Measurements from ENCODE around the gene DNAL1.
"Not testable (repeated sequence)": the region's sequence is repeated elsewhere in the genome, so short reads cannot be mapped to it uniquely, and the experiment has no call there.

Gene DNAL1, protein sequence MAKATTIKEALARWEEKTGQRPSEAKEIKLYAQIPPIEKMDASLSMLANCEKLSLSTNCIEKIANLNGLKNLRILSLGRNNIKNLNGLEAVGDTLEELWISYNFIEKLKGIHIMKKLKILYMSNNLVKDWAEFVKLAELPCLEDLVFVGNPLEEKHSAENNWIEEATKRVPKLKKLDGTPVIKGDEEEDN

DNA sequence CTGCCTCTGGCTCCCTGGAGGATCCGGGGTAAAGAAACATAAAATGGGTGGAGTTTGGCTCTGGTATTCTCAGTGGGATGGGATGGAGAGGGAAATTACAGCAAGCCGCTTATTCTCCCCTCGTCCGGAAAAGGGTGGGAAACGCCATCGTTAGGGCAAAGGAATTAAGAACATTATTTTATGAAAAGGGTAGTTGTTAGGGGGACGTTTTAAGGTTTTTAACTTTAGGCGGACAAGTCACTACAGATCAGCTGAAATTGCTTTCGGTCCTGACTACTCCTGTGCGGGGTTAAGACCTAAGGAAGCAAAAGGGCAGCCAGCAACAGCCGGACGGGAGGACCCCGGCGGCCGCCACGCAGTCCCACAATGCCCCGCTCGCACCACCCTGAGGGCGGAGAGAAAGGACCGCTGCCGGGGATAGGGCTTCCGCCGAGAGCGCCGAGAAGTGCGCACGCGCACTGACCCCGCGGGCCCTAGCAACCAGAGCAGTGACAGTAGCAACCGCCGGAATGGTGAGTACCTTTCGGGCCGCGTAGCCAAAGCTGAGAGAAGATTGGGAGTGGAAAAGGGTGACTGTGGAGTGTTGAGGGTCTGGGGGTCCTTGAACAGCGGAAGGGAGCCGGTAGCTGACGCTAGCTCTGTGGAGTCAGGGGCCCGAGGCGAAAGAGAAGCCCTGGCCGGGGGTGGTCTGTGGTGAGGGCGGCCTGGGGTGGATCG is at the start of gene DNAL1:
TSS of gene DNAL1 (plus strand) at position 456 of the 717 bp plus-strand sequence. CDS start at position 510, 54 bp downstream.
- DNase-seq: peak; percentile 94

DNA sequence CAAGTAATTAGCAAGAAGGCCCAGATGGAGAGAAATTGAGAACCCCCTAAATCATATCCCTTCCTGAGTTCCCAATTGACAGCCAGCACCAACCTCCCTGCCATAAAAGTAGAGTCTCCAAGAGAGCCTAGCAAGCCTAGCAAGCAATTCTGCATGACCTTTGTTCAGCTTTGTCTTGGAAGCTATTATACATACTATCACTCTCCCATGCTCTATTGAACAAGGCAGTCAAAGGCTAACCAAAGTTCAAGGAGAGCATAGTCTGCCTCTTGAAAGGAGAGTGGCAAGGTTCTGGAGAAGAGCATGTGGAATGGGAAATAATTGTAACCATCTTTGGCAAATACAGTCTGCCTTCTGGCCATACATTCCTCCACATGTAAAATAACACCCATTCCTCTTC is 45.3 kb upstream of the DNAL1 start:
- no peak for DNase-seq

DNA sequence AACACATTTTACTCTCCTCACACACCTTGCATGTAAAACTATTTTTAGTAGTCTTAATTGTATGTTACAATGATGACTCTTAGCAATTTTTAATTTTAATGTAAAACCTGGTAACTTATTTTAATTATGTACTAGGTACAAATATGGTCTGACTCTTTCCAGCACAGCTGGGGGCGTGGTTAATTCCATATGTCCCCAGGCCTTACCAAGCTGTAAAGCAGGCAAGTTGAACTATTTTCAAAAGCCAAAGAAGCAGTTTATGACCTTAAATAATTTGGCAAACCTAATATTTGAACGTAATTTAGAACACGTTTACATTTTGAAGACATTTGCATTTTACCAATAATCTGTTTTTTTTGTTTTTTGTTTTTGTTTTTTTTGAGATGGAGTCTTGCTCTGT is 41.8 kb upstream of the DNAL1 start:
- no peak for DNase-seq

DNA sequence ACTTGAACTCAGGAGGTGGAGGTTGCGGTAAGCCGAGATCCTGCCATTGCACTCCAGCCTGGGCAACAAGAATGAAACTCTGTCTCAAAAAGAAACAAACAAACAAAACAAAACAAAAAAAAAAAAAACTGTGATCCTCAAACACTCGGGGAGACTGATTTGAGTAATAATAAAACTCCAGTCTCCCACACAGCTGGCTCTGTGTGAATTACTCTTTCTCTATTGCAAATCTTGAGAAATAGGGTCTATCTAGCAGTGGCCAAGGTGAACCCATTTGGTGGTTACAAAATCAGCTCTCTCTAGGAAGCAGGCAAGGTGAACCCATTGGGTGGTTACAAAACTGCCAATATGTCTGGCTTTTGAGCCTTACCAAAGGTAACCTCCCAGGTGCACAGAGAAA is 38.5 kb upstream of the DNAL1 start:
- no peak for DNase-seq

DNA sequence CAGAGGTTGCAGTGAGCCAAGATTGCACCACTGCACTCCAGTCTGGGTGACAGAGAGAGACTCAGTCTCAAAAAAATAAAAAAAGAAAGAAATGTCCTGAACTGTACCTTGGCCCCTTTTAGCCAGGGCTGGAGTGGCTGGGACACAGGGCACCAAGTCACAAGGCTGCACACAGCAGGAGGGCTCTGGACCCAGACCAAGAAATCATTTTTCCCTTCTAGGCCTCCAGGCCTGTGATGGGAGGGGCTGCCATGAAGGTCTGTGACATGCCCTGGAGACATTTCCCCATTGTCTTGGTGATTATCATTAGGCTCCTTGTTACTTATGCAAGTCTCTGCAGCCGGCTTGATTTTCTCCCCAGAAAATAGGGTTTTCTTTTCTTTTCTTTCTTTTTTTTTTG is 37.5 kb upstream of the DNAL1 start:
- no peak for DNase-seq

DNA sequence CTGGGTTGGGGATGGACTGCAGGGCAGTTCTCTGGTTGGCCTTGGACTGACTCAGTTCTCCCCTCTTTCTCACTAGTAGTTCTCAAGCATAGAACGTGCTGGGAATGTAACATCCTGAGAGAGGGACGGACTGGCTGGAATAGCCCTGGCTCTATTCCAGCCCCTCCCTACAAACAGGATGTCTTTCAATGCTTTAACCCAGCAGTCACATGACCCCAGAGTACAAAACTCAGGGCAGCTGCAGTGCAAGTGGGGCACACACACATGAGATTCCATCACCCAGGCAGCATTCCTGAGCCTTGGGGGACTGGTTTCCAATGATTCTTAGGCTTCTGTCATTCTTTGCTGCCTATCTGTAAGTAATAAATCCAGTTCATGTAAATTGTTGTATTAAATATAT is 34.1 kb upstream of the DNAL1 start:
- no peak for DNase-seq

DNA sequence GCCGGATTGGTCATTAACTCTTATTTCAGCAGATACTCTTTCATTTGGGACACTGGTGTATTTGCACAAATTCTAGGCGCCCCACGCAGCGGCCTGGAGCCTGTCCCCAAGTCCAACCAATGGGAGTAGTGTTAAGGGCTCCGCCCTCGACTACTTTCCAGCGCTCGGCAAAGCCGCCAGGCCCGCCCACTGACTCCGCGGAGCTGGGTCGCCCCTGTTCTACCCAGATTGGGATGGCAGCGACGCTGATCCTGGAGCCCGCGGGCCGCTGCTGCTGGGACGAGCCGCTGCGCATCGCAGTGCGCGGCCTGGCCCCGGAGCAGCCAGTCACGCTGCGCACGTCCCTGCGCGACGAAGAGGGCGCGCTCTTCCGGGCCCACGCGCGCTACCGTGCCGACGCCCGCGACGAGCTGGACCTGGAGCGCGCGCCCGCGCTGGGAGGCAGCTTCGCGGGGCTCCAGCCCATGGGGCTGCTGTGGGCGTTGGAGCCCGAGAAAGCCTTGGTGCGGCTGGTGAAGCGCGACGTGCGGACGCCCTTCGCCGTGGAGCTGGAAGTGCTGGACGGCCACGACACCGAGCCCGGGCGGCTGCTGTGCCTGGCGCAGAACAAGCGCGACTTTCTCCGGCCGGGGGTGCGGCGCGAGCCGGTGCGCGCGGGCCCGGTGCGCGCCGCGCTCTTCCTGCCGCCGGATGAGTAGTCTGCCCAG is 32.3 kb upstream of the DNAL1 start, which contains the start of gene ACOT6:
TSS of gene ACOT6 (plus strand) at position 179 of the 707 bp plus-strand sequence. CDS start at position 234, 55 bp downstream.
- DNase-seq: peak; percentile 80

DNA sequence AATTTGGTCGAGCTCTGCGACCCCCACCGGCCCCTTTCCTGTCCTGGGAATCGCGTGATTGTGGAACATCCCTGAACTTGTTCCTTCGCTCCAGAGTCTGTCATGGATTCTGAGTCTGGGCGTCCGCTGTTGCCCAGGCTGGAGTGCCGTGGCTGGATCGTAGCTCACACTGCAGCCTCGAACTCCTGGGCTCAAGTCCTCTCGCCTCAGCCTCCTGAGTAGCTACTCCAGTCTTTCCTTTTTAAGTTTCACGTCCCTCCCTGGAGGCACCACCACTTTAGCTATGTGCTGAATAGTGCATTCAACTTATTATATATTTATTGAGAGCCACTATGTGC is 31.8 kb upstream of the DNAL1 start:
- no peak for DNase-seq

DNA sequence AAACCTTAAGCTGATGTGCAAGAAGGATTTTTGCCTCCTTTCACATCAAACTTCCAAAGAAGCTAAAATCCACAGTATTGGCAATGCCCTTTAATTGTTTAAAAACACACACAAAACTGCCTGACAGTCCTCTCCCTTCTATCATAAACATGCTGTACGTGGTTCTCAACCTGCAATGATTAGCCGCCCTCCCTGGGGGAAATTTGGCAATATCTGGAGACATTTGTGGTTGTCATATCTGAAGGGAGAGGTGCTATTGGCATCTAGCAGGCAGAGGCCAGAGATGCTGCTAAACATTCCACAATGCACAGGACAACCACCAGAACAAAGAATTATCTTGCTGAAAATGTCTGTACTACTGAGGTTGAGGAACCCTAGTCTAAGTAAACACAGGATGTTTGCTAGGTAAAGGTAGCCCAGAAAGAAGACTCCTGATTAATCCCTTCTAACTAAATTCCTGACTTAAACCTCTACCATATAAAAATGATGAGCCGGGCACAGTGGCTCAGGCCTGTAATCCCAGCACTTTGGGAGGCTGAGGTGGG is 31.3 kb upstream of the DNAL1 start:
- no peak for DNase-seq

DNA sequence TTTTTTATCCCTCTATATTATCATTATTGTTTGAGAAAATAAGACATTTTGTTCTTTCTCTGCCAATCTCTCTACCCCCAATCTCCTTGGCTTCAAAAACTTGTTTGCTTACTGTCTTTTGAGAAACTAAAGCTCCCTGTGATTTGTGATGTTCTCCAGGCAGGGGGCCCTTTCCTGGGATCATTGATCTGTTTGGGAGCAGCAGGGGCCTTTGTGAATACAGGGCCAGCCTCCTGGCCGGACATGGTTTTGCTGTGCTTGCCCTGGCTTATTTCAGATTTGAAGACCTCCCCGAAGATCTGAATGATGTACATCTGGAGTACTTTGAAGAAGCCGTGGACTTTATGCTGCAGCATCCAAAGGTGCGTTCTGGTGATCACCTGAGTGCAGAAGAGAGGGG is 28.0 kb upstream of the DNAL1 start:
- DNase-seq: no peak

DNA sequence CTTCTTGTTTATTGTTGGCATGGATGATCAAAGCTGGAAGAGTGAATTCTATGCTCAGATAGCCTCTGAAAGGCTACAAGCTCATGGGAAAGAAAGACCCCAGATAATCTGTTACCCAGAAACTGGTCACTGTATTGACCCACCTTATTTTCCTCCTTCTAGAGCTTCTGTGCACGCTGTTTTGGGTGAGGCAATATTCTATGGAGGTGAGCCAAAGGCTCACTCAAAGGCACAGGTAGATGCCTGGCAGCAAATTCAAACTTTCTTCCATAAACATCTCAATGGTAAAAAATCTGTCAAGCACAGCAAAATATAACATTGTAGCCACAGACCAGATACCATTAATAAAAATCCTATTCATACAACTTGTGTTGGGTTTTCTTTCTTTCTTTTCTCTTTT is 25.3 kb upstream of the DNAL1 start:
- no peak for DNase-seq

DNA sequence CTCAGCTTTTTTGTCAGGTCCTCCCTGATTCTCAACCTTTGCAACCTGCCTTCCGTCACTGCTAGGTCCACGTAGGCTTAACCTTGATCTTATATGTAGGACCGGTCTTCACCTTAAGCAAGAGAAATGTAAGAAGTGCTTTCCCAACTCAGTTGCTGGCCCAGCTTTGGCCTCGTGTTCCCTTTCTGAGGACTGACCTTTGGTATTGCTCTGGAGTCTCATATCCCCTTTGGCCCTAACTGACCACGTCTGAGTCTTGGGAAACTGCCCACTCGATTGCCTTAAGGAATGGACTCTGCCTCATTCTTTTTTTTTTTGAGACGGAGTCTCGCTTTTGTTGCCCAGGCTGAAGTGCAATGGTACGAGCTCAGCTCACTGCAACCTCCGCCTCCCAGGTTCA is 24.5 kb upstream of the DNAL1 start:
- DNase-seq: no peak

DNA sequence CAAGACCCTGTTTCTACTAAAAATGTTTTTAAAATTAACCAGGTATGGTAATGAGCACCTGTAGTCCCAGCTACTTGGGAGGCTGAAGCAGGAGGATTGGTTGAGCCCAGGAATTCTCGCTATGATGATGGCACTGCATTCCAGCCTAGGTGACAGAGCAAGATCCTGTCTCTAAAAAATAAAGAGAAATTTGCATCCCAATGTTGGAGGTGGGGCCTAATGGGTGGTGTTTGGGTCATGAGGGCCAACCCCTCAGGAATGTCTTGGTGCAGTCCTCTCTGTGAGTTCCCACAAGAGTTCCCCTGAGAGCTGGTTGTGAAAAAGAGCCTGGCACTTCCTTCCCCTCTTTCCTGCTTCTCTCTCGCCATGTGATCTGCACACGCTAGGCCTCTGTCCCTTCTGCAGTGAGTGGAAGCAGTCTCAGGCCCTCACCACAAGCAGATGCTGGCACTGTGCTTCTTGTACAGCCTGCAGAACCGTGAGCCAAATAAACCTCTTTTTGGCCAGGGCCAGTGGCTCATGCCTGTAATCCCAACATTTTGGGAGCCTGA is 21.2 kb upstream of the DNAL1 start:
- no peak for DNase-seq

DNA sequence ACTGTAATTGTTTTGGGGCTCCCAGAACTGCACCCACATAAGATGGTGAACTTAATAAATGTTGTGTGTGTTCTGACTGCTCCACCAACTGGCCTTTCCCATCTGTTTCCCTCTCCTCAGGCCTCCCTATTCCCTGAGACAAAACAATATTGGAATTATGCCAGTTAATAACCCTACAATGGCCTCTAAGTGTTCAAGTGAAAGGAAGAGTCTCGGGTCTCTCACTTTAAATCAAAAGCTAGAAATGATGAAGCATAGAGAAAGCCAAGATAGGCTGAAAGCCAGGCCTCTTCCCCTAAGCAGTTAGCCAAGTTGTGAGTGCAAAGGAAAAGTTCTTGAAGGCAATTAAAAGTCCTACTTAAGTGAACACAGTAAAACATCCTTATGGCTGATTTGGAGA is 19.1 kb upstream of the DNAL1 start:
- no peak for DNase-seq

DNA sequence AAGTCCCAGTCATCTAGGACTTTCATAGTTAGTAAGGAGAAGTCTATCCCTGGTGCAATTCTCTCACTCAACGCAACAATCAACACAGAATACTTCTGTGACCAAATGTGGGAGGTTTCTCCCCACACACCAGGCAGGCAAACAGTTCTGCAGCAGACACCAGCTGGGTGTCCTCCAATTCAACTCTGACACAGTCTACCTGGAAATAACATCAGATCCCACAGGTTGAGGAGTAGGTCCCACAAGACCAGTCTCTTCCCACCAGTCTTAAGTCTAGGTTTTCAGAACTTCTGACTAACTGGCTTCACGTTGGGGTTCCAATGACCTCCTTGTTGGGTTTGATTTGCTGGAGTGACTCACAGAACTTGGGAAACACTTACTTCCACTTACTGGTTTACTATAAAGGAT is 17.6 kb upstream of the DNAL1 start:
- DNase-seq: no peak

DNA sequence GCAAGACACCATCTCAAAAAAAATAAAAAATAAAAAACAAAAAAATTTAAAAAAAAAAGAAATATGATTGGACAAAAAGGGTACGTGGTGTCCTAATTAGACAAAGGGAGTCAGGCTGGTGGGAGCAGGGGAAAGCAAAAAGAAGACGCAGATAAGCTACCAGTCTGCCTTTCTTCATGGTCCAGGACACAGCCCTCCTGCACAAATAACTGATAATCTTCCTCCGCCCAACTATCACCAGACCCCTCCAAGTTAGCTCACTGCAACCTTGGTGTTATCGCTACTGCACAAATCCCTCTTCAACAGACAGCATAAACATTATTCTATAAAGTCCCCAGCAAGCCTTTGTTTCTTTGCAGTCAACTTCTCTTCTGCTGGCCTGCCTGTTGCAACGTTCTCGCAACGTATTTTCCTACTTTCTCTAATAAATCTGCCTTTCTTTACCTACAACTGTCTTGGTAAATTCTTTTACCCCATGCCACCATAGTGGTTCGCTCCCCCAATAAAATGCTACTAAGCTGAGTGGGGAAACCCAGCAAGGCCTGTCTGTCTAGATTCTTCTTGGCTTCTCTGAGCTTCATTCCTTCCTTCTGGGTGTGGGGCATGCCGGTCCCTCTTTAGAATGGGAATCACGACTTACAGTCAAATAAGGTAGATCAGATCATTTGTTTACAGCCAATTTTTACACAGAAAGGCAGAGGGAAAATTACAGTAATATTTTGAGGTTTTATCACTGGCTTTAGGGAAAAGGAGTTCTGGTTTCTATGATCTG is 14.6 kb upstream of the DNAL1 start:
- DNase-seq: no peak

DNA sequence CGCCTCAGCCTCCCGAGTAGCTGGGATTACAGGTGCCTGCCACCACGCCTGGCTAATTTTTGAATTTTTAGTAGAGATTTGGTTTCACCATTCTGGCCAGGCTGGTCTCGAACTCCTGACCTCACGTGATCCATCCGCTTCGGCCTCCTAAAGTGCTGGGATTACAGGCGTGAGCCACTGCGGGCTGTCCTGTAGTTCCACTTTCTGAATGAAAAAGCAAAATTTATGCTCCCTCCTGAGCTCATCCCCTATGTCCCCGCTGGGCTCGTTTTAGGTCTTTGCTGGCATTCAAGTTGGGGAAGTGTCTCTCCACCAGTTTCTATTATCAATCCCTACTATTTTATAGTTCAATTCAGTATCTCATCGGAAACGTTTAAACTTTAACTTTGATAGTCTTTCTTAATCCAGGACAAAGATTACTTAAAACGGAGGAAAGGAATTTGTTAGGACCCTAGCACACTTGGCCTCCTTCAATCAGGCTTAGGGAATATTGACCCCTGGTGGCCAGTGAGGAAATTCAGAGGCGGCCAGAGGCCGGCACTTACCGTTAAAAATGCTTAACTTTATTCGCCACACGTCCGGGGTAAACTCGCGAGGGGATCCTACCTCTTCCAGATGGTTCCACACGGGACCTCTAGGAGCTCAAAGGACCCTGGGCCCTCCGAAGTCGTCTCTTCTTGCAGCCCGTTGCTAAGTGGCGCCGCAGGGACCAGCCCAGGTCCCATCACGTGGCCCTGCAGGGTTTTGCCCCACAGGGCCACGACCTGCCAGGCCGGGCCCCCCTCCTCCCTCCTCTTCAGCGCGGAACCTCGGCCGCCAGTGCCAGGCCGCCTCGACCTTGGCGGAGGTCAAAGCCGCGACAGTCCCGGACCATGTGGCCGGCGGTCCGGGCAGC is 11.4 kb upstream of the DNAL1 start:
- DNase-seq: peak; percentile 67

DNA sequence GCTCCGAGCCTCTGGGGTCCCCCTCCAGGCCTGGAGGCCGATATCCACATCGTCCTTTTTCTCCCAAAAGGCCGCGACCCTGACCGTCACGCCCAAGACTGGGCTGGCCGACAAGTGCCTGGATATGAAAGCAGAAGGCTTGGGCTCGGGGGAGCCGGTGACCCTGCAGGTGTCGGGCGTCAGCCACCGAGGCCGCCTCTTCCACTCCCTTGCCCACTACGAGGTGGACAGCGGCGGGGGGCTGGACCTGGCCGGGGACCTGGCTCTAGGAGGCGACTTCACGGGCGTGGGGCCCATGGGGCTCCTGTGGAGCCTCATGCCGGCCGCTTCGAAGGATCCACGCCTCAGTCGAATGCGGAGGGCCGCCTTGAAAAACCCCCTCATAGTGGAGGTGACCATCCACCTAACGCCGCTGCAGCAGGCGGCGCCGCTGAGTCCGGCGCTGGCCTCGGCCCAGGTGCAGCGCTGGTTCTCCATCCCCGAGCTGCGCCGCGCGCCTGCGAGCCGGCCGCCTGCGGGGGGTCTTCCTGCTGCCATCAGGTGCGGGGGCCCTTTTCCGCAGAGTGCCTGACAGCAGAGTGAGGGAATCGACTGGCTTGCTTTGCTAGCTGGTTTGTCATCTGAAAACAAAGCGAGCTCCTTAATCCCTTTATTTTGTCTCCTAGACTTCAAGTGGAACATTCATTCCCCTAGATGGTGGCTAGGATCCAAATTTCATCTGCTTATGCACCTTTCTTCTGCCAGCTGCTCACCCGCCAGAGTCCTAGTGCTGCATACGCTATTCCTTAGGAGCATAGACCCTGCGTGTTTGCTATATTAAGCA is 10.6 kb upstream of the DNAL1 start:
- DNase-seq: peak; percentile 15

DNA sequence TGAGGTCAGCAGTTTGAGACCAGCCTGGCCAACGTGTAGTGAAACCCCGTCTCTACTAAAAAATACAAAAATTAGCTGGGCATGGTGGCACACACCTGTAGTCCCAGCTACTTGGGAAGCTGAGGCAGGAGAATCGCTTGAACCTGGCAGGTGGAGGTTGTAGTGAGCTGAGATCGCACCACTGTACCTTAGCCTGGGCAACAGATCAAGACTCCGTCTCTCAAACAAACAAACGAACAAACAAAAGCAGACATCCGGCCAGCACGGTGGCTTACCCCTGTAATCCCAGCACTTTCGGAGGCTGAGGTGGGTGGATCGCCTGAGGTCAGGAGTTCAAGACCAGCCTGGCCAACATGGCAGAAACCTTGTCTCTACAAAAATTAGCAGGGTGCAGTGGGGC is 8.4 kb upstream of the DNAL1 start:
- not testable (repeated sequence) for DNase-seq

DNA sequence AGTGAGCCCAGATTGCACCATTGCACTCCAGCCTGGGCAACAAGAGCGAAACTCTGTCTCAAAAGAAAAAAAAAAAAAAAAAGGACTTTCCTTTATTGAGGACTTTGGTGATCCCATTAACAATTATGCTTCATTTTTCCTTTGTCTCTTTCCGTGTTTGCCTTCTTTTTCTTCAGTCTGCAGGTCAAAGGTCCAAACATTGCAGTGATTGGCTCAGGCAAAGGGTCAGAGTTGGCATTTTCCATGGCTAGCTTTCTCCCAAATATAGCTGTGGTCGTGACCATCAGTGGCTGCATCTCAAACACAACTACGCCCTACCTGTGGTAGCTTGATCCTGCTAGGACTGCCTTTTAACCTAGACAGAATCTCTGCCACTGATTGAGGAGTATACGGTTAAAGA is 7.0 kb upstream of the DNAL1 start:
- DNase-seq: no peak

Measured in activated CD4-positive, alpha-beta T cell treated with anti-CD3 and anti-CD28 coated beads for 48 hours (primary cell).